ENCODE data around the gene UBXN10.

DNA sequence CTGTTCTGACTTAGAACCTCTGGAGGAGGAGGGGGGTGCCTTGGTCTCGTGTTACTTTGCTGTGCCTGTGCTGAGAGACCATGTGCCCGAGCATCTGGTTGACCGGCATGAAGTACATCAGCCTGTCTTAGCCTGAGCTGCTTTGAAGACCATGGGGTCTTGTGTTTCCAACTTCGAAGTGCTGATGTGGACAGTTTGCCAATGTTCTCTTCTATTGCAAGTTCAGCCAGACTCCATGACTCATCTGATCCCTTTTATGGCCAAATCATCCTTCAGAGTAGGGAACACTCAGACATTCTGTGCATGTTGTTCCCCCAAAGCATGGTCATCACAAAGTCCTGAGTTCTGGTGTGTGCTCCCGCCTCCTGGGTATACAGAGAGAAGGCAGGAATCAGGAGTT lies 6.5 kb downstream of the UBXN10 start:
- TF ChIP-seq, protein P1, sequence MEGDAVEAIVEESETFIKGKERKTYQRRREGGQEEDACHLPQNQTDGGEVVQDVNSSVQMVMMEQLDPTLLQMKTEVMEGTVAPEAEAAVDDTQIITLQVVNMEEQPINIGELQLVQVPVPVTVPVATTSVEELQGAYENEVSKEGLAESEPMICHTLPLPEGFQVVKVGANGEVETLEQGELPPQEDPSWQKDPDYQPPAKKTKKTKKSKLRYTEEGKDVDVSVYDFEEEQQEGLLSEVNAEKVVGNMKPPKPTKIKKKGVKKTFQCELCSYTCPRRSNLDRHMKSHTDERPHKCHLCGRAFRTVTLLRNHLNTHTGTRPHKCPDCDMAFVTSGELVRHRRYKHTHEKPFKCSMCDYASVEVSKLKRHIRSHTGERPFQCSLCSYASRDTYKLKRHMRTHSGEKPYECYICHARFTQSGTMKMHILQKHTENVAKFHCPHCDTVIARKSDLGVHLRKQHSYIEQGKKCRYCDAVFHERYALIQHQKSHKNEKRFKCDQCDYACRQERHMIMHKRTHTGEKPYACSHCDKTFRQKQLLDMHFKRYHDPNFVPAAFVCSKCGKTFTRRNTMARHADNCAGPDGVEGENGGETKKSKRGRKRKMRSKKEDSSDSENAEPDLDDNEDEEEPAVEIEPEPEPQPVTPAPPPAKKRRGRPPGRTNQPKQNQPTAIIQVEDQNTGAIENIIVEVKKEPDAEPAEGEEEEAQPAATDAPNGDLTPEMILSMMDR (IDR thresholded peaks at IDR 0.05; ENCODE audit: insufficient read depth, low read depth, low read length) = no peak
- no peak for TF ChIP-seq EZH2 (IDR thresholded peaks at IDR 0.05; ENCODE audit: insufficient read depth, low read length)

All from astrocyte (in vitro differentiated cells and primary cell).